ENCODE data around the gene EFNA5.

DNA sequence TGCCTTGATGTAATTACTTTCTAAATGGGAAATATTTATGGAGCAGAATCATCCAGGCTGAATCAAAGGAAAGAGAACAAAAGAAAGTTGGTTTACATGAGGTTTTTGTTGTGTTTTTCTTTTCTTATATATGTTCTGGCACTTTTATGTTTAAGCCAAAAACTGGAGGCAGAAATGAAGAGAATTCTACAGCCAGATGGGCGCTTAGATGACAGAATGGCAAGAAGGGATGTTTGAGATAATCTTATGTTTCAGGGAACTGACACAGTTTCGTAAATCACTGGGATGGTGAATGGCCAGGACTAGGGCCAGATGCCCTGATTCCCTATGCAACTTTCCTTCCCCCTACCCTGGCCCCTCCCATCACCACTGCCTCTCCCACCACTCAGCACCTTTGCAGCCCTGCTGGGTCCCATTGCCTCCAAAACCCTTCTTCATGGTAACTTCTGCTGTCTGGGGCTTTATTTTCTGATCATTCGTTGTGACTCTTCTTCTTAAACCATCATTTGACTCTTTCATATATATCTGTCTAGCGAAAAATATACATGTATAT lies 111.8 kb downstream of the EFNA5 start:
- TF ChIP-seq EZH2 (IDR thresholded peaks at IDR 0.05; ENCODE audit: insufficient read depth, poor library complexity, severe bottlenecking) (no peak), EZH2phosphoT487 (IDR thresholded peaks at IDR 0.05; ENCODE audit: insufficient read depth, low read depth) (no peak)
